Activated CD8-positive, alpha-beta T cell treated with anti-CD3 and anti-CD28 coated beads, Interleukin-2, amount 10 ng/mL, durations not matched to agents 7 days and 5 days (primary cell): ENCODE results near the gene DAB2. TPM values are rescaled to one million over a fixed set of nuclear protein-coding genes. Genes with fewer than 3 reads are reported as not detected.

Source experiments
- ATAC-seq: fragments of 150-1000 bp; cut with Tn5 transposase; one replicate; pipeline ENCODE4 v1.10.0; 2021; ENCODE audit warnings: moderate library complexity
- CTCF ChIA-PET: fragments of 350-600 bp; sonication (Branson Sonifier 250); formaldehyde crosslinking; loops from one replicate; lab custom pipeline; 2021; ENCODE audit warnings: antibody characterized with exemption; lab: Charles Lee
- POLR2A ChIA-PET: fragments of 350-600 bp; sonication (Branson Sonifier 250); formaldehyde crosslinking; loops from one replicate; lab custom pipeline; 2021; ENCODE audit warnings: antibody characterized with exemption; lab: Charles Lee
- DNase-seq: peaks from one replicate; pipeline ENCODE4 v3.0.0-alpha.2; 2020
- H3K27ac Mint-ChIP-seq: one replicate; pipeline ENCODE4 v1.8.0; 2021; ENCODE audit warnings: mild to moderate bottlenecking, mixed read lengths
- H3K27me3 Mint-ChIP-seq: one replicate; pipeline ENCODE4 v1.8.0; 2021; ENCODE audit warnings: low read depth, mixed read lengths
- H3K36me3 Mint-ChIP-seq: one replicate; pipeline ENCODE4 v1.8.0; 2021; ENCODE audit warnings: low read depth, mixed read lengths
- H3K4me1 Mint-ChIP-seq: one replicate; pipeline ENCODE4 v1.8.0; 2021; ENCODE audit warnings: low read depth, mixed read lengths
- H3K4me3 Mint-ChIP-seq: one replicate; pipeline ENCODE4 v1.8.0; 2021; ENCODE audit warnings: mild to moderate bottlenecking, mixed read lengths
- H3K9me3 Mint-ChIP-seq: one replicate; pipeline ENCODE4 v1.8.0; 2022; ENCODE audit warnings: mixed read lengths; ENCODE audit not compliant: insufficient read depth
- total RNA-seq, 2 experiments: library from RNA; stranded (reverse); gene quantifications; one replicate each; pipeline ENCODE4 v1.2.3, GENCODE V29; 2021

DAB2 gene
- total RNA-seq, 2 experiments from 2014 or later: not detected

DNA sequence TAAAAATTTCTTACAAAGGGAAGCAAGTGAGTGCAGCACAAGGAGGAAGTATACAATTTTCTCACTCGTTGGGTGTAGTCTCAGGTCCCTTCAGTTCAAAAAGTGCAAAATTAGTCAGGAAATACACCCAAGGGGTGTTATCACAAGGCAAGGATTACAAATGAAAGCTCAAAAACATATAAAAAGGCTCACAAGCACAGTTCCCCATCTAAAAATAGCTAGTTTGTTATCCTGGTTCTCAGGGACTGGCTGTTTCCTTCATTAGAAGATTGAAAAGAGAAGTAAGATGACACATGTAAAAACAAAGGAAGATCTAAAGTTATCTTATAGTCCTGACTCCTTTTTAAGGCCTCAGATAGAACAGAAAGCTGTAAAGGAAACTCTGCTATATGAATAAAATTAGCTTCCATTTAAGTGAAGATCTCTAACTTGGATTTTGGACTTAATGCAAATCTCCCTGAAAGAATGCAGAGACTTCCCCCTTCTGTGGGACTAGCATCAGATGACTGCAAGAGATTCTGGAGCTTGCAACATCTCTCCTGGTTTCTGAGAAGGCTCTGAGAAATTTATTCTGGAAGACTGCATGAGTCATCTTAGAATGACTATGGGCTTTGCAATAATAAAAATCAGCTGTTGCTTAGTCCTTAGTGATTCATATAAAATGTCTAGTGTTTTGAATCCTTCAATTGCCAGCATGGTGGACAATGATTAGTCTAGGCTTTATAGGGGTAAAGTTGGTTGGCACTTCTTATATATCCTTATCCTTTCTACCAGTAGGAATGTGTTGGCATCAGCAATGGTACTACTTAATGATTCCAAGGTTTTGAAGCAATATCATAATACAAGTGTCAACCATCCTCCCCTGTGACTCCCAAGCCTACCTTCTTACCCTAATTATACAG, 25.4 kb downstream of the DAB2 start:
- Mint-ChIP-seq H3K9me3 (no peaks in the 10 kb centered on the region), H3K27ac (no peak overlapping the region), H3K4me1 (no peaks in the 10 kb centered on the region), H3K36me3 (no peaks in the 10 kb centered on the region), H3K4me3 (no peak overlapping the region), H3K27me3 (no peaks in the 10 kb centered on the region)
- ChIA-PET CTCF (interaction anchor here (1.3 to 3.3 kb wide), 2 partner anchors 23 to 182 kb away, joined by 4 to 10 read pairs; no protein-coding TSS in a partner anchor), POLR2A (no interaction called here)
- no peak for DNase-seq
- no peak for ATAC-seq

DNA sequence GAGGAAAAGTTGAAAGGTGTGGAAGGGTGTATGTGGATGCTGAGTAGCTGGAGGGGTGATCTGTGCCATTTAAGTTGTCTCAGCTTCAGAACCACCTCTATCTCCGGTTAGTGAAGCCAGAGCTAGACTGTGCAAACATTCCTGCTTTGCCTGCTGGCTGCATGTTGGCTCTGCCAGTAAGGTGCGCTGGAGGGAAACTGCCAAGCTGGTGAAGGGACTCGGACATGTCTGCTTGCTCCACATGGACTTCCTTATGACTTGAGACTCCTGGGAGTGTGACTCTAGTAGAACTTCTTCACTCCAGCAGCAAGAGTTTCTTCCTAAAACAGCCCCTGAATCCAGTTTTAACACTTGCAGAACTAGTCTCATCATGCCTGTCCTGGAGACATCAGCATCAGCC, 27.9 kb downstream of the DAB2 start:
- Mint-ChIP-seq H3K4me3 (no peak overlapping the region), H3K27ac (no peak overlapping the region), H3K27me3 (no peaks in the 10 kb centered on the region), H3K9me3 (no peaks in the 10 kb centered on the region), H3K36me3 (no peaks in the 10 kb centered on the region), H3K4me1 (no peaks in the 10 kb centered on the region)
- ATAC-seq (no peak), DNase-seq (no peak)
- POLR2A ChIA-PET: no interaction called here
- CTCF ChIA-PET: no interaction called here

DNA sequence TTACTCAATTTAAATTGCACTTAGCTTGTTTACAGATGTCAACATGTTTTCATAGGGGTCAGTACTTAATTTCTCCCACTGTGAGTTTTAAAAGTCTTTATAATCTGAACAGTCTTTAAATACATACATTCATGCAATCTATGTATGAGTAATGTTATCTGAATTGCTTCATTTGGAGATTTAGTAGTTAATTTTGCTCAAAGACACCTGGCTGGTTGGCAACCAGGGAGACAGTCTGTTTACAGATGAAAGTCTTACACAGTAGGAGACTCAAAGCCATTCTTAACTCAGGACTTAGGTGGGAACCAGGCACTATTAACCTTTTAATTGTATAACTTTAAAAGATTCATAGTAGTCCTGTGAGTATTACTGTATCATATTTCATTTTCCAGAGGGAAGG, 29.3 kb downstream of the DAB2 start:
- ATAC-seq: no peak
- no peak overlapping the region for H3K27ac Mint-ChIP-seq
- DNase-seq: no peak
- H3K4me1 Mint-ChIP-seq: no peaks in the 10 kb centered on the region
- ChIA-PET CTCF (interaction anchor here (0.7 kb wide), 1 partner anchor 378 kb away, joined by 3 read pairs; no protein-coding TSS in a partner anchor), POLR2A (no interaction called here)
- H3K27me3 Mint-ChIP-seq: no peaks in the 10 kb centered on the region
- H3K36me3 Mint-ChIP-seq: no peaks in the 10 kb centered on the region
- no peak overlapping the region for H3K4me3 Mint-ChIP-seq
- no peaks in the 10 kb centered on the region for H3K9me3 Mint-ChIP-seq

DNA sequence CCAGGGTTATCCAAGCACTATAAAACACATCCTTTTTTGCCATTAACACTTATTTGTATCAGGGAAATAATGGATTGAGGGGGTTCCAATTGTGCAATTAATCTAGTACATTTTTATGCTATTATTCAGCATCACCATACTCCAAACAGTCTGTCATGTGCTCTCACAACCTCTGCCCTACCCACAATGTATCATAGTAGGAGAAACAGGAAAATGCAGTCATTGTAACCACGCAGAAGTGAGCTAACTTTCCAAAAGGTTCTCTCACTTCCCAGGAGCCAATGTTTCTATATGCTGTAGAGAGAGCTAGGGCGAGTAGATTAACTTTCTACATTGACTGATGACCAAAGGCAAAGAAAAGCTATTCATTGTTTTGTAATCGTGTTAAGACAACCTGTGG, 29.8 kb downstream of the DAB2 start:
- Mint-ChIP-seq H3K27me3 (no peaks in the 10 kb centered on the region), H3K4me3 (no peak overlapping the region), H3K4me1 (no peaks in the 10 kb centered on the region), H3K27ac (no peak overlapping the region), H3K36me3 (no peaks in the 10 kb centered on the region), H3K9me3 (no peaks in the 10 kb centered on the region)
- ChIA-PET CTCF (no interaction called here), POLR2A (no interaction called here)
- ATAC-seq: no peak
- no peak for DNase-seq

DNA sequence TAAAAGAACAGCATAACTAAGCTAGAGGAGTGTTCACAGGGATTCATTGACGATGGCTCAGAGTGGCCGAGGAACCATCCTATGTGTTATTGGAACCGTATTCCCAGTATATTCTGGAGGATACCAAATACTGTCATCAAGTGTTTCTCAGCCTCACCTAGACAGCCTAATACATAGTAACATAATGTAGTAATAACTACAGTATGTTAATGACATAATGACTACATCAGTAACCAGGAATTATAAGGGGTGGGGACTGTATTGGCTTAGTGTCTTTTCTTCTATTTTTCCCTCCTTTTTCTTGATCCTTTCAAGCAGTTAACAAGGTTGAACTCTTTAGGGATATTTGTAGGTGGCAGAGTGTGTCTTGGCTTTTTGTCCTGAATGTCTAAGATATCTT, 33.8 kb downstream of the DAB2 start:
- ChIA-PET POLR2A (no interaction called here), CTCF (no interaction called here)
- Mint-ChIP-seq H3K27ac (no peak overlapping the region), H3K36me3 (no peaks in the 10 kb centered on the region), H3K27me3 (no peaks in the 10 kb centered on the region), H3K4me1 (no peaks in the 10 kb centered on the region), H3K4me3 (no peak overlapping the region), H3K9me3 (no peaks in the 10 kb centered on the region)
- DNase-seq: no peak
- no peak for ATAC-seq

DNA sequence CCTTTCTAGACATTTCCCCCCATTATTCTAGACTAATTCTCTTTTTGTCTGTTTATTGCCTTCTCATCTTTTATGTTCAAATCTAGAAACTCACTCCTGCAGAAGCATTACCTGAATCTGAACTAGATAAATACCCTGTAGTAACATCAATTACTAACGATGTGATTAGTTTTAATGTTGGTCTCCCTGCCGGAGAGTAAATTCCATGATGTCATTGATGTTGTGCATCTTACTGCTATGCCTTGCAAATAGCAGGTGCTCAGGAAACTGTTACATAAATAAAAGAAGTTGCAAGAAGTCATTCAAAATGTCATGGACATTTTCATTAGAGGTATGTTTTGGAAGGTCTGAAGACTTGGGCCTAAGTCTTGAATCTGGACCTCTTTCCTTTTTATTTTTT, 37.5 kb downstream of the DAB2 start:
- CTCF ChIA-PET: no interaction called here
- H3K4me3 Mint-ChIP-seq: no peak overlapping the region
- H3K27ac Mint-ChIP-seq: no peak overlapping the region
- no peak for ATAC-seq
- no peaks in the 10 kb centered on the region for H3K9me3 Mint-ChIP-seq
- POLR2A ChIA-PET: no interaction called here
- no peaks in the 10 kb centered on the region for H3K4me1 Mint-ChIP-seq
- no peak for DNase-seq
- no peaks in the 10 kb centered on the region for H3K36me3 Mint-ChIP-seq
- no peaks in the 10 kb centered on the region for H3K27me3 Mint-ChIP-seq

DNA sequence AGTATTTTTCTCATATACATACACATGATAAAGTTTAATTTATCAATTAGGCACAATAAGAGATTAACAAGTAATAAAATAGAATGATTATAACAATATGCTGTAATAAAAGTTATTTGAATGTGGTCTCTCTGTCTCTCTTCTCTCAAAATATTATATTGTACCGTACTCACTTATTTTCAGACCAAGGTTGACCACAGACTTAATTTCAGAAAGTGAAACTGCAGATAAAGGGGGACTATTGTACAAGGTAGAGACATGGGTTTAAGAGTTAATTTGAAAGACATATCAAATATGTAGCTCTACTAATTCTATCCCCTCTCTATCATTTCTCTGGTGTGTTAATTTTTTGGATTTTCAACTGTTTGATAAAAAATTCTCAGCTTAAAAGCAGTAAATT, 40.5 kb downstream of the DAB2 start:
- POLR2A ChIA-PET: no interaction called here
- no peak for DNase-seq

DNA sequence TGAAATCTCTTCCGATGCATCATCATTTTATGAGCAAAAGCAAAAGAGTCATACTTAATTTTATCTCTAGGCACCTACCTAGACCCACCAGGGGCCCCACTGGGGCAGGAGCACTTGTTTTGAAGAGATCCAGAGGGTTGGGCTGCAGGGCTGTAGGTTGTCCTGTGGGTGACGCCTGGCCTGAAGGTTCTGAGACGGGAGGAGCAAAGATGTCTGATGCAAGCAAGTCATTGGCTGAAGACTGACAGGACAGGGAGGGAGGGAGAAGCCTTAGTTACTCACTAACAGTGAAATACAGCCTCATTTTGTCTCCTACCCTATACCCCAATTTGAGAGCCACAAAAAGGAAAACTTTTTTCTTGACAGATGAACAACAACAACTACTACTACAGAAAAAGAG, 43.4 kb downstream of the DAB2 start:
- ChIA-PET CTCF (no interaction called here), POLR2A (interaction anchor here (1.0 kb wide), 1 partner anchor 41 kb away, joined by 3 read pairs; no protein-coding TSS in a partner anchor)
- no peaks in the 10 kb centered on the region for H3K9me3 Mint-ChIP-seq
- H3K4me3 Mint-ChIP-seq: no peak overlapping the region
- DNase-seq (no peak), ATAC-seq (no peak)
- no peak overlapping the region for H3K27ac Mint-ChIP-seq
- no peaks in the 10 kb centered on the region for H3K36me3 Mint-ChIP-seq
- H3K4me1 Mint-ChIP-seq: no peaks in the 10 kb centered on the region
- peaks cover under 1% of the 10 kb centered on the region for H3K27me3 Mint-ChIP-seq

More for the DNA sequence above, 40.5 kb downstream of the DAB2 start:
- CTCF ChIA-PET: interaction anchor here (2.2 kb wide), 1 partner anchor 8 kb away, joined by 12 read pairs; no protein-coding TSS in a partner anchor
- no peaks in the 10 kb centered on the region for H3K9me3 Mint-ChIP-seq
- no peak for ATAC-seq
- H3K27ac Mint-ChIP-seq: no peak overlapping the region
- H3K36me3 Mint-ChIP-seq: no peaks in the 10 kb centered on the region
- H3K4me1 Mint-ChIP-seq: no peaks in the 10 kb centered on the region
- H3K4me3 Mint-ChIP-seq: no peak overlapping the region
- H3K27me3 Mint-ChIP-seq: no peaks in the 10 kb centered on the region

DNA sequence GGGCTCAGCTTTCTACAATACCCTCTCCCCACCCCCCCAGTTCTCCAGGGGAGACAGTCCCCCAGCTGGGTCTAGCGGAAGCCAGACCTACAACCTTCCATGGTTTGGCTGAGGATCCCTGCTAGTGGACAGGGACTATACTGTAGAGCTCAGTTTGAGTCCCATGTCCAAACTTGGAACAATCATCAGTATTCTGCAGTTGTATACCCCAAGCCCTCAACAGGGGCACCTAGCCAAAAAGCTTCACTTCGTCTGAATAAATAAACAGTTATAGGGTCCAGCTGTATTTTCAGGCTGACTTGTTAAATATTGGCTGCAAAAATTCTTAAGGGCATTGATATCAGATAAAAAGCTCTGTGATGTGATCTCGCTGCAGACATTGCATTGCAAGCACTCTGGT, 45.1 kb downstream of the DAB2 start:
- Mint-ChIP-seq H3K27ac (no peak overlapping the region), H3K27me3 (peaks cover 4% of the 10 kb centered on the region), H3K4me1 (no peaks in the 10 kb centered on the region), H3K9me3 (no peaks in the 10 kb centered on the region), H3K36me3 (no peaks in the 10 kb centered on the region), H3K4me3 (no peak overlapping the region)
- no peak for ATAC-seq
- ChIA-PET CTCF (interaction anchor here (1.1 to 1.4 kb wide), 2 partner anchors 162 to 168 kb away, joined by 4 to 5 read pairs; no protein-coding TSS in a partner anchor), POLR2A (no interaction called here)
- DNase-seq: no peak

DNA sequence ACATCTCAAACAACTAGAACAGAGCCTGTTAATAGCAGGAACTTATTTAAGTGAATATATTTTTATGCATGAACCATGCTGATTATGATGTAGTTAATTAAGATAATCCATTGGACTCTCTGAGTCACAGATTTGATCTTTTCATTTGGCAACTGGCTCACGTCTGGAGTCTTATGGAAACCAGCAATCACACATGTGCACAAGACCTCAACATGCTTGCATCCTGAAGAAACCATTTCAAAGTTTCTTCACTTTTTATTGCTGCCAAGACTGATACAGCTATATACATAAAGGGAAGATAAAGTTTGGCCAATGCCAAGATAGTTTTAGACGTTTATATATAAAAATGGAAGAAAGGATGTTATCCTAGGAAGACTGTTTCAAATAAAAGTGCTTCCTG, 47.2 kb downstream of the DAB2 start:
- Mint-ChIP-seq H3K27ac (no peak overlapping the region), H3K27me3 (peaks cover 6% of the 10 kb centered on the region), H3K4me3 (no peak overlapping the region), H3K4me1 (no peaks in the 10 kb centered on the region), H3K36me3 (no peaks in the 10 kb centered on the region), H3K9me3 (no peaks in the 10 kb centered on the region)
- no peak for DNase-seq
- POLR2A ChIA-PET: no interaction called here
- CTCF ChIA-PET: interaction anchor here (1.1 to 2.8 kb wide), 5 partner anchors 7 to 170 kb away, joined by 3 to 66 read pairs (median 15); partner anchors contain the start of gene C9
- no peak for ATAC-seq

DNA sequence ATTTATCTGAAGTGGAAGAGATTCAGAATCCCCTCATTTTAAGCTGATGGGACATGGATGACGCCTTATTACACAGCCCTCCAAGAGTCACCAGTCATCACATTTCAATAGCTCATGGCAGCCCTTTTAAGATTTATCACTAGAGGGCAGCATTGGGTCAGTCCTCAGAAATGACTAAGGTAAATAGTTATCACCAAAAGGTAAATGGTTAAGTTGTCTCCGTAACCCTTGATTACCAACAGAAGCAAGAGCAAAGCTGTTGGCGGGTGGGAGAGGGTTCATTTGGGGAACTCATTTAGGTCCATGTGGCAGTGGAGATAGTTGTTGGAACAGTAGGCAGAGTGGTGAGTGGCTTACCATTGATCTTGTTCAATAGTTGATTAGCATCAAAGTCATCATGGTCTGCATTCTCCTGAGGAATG, 48.5 kb downstream of the DAB2 start:
- Mint-ChIP-seq H3K36me3 (no peaks in the 10 kb centered on the region), H3K9me3 (no peaks in the 10 kb centered on the region), H3K27me3 (peaks cover 8% of the 10 kb centered on the region), H3K4me1 (no peaks in the 10 kb centered on the region), H3K4me3 (no peak overlapping the region), H3K27ac (no peak overlapping the region)
- ChIA-PET POLR2A (interaction anchor here (0.7 kb wide), 1 partner anchor 17 kb away, joined by 5 read pairs; no protein-coding TSS in a partner anchor), CTCF (interaction anchor here (0.5 to 2.8 kb wide), 47 partner anchors 8 to 641 kb away, joined by 3 to 66 read pairs (median 5); partner anchors contain the start of genes C9, DAB2 and FYB1)
- DNase-seq: peak; percentile 55
- ATAC-seq: peak; percentile 75

DNA sequence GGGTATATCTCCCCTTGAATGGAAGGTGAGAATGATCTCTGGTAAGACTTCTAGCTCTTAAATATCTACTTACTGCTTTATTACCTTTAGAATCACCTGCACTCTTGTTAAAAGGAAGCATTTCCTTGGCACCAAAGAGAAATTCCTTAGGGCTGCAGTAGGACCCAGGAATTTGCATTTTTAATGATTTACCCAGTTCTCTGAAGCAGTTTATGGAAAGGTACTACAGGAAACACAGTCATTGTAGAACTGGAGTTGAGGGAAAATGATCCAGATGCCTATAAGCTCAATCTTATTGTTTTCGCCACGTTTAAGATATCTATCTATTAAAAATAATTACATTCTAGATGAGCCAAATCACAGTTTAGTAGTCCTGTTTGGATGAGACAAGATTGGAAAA, 51.0 kb downstream of the DAB2 start:
- POLR2A ChIA-PET: no interaction called here
- Mint-ChIP-seq H3K27ac (no peak overlapping the region), H3K36me3 (no peaks in the 10 kb centered on the region), H3K4me3 (no peak overlapping the region), H3K27me3 (peaks cover 10% of the 10 kb centered on the region), H3K9me3 (no peaks in the 10 kb centered on the region), H3K4me1 (no peaks in the 10 kb centered on the region)
- CTCF ChIA-PET: interaction anchor here (1.3 kb wide), 1 partner anchor 174 kb away, joined by 4 read pairs; no protein-coding TSS in a partner anchor
- ATAC-seq (no peak), DNase-seq (no peak)
